Esophagus muscularis mucosa (tissue), 3 donors: ENCODE results near the gene GPRIN1.

Source experiments
- CTCF ChIP-seq, 3 experiments: fragments of 200-600 bp in 2 of 3; fragments of 450-650 bp in 1 of 3; sonication (generic) in 2 of 3; IDR thresholded peaks; one replicate each; pipeline ENCODE4 v1.5.1; 2017 to 2019; ENCODE audit warnings: antibody characterized with exemption in 3 of 3, mild to moderate bottlenecking in 2 of 3, moderate library complexity in 1 of 3
- POLR2A ChIP-seq: fragments of 450-650 bp; IDR thresholded peaks from one replicate; pipeline ENCODE4 v1.6.1; 2017; ENCODE audit warnings: antibody characterized with exemption, moderate library complexity, mild to moderate bottlenecking, low read depth

DNA sequence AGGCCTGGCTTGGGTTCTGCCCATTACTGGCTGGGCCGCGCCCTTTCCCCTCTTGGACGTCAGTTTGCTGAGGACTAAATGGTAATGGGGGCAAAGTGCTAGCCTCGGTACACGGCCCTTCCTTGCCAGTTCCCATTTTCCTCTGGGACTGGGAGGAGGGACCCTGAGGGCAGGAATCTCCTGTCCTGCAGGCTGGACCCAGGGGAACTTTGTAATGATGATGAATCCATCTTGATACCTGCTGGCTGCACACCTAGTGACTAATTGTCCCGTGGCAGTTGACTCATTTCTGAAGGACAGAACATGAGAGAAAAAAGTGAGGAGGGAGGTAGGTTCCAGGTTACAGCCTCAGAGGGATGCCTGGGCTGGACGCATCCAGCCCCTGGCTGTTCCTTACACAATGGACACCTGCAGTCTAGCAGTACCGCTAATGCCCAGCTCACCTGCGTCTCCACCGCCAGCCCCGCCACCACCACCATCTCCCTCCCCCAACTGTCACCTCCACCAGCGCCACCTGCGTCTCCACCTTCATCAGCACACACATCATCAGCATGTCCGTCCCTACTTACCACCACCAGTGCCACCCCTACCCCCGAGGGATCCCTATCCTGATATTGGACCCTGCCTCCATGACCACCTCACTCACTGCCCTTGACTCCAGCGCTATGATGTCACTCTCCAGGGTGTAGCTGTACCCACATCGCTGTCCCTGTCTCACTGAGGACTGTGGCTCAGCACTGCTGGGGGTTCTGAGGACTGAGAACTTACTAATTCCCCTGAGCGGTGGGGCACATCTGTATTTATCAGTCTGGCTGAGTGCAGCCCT lies 56.5 kb downstream of the GPRIN1 start:
- TF ChIP-seq POLR2A (no peak), CTCF (IDR thresholded peaks at IDR 0.05) (no peak)
